Right kidney (tissue), 1 donor: ENCODE measurements around the gene GAREM2.

Experiments
- DNase-seq: peaks from one replicate; pipeline ENCODE4 v3.0.0-alpha.2; 2016

Gene GAREM2

DNA sequence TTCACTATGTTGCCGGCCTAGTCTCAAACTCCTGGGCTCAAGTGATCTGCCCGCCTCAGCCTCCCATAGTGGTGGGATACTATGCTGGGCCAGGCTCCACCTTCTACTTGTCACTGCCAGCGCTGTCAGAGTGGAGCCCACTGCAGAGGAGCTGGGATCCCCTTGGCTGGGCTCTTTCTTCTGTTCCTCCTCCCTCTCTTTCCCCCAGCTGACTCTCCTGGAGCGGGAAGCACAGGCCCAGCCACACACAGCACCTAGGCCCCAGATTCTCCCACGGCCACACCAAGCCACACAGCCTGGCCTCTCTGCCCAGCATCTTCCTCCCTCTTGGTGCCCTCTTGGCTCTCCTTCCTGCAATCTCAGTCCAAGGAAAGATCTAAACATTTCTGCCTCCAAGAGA is 3.7 kb upstream of the GAREM2 start:
- no peak for DNase-seq

GRCh38 chr2:26169681-26170414 is 3.0 kb upstream of the GAREM2 start:
- no peak for DNase-seq

DNA sequence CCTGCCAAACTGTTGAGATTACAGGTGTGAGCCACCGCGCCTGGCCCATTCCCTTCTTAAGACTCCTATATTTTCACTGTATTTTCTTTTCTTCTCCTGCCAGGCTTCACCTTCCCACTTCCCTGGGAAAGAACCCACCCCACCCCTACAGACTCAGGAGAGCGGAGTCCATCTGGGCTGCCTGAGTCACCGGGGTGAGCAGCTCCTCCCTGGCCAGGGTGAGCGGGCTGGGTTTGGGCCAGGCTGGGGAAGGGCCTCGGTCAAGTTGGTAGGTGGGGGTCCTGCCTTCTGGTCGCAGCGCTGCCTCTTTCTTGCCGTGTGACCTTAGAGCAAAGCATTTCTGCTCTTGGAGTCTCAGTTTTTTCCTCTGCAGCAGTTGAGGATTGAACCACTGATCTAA is 2.1 kb upstream of the GAREM2 start:
- DNase-seq = no peak

GRCh38 chr2:26172189-26172870 is 558 bp upstream of the GAREM2 start:
- peak; percentile 56 for DNase-seq

DNA sequence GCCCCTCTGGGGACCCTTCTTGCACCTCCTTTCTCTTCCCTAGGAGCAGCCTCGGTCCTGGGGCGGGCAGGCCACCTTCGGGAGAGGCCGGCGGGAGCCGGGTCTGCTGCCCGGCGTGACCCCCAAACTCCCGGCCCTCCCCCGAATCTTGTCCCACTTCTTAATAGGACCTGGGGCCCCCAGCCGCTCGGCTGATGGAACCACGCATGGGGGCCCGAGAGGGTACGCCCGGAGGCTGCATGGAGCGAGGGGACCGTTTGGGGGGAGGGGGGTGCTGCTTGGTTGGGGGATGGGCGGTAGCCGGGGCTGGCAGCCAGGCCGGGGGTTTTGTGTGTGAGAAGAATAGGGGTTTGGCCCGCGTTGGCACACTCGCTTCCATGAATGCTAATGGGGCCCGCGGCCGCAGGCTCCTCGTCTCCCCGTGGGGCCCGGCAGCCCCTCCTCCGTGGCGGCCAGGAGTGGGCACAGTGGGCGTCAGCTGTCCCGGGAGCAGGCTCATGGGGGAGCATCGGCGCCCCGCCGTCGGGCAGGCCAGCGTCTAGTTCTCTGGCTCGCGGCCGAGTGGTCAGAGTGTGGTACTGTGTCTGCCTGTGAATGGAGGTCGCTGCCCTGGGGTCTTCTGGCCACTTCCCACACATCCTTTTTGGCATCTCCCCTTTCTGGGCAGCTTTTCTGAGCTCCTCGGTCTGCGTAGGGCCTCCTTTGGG is 1.0 kb downstream of the GAREM2 start:
- DNase-seq = no peak

DNA sequence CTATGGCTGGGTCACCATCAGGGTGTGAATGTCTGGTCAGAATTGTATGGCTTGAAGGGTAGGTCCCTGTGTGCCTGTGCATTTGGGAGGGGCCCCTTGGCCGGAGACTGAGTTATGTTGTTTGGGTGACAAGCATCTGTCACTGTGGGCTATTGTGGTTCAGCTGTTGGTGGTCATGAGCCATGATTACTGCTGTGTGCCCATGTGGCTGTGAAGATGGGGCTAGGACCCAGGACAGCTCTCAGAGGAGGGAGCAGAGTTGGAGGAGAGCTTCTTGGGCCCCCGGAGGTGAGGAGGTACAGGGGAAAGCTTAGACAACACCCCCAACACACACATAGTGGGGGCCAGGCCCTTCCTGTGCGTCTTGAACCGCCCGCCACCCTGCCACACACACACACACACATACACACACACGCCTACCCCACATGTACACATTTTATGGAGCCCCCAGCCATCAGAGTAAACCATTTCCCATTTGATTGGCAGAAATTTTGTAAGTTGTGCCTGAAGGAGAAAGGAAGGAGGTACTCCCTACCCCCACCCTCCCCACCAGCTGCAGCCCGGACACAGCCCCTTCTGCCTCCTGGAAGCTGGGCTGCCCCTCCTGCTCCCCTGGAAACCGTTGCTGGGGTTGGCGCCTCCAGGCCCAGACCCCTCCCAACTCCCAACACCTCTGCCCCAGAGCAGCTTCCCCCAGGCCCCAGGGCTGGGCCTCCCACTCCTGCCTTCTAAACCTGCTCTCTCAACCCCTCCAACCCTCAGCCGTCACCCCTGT is 2.0 kb downstream of the GAREM2 start:
- DNase-seq = no peak

DNA sequence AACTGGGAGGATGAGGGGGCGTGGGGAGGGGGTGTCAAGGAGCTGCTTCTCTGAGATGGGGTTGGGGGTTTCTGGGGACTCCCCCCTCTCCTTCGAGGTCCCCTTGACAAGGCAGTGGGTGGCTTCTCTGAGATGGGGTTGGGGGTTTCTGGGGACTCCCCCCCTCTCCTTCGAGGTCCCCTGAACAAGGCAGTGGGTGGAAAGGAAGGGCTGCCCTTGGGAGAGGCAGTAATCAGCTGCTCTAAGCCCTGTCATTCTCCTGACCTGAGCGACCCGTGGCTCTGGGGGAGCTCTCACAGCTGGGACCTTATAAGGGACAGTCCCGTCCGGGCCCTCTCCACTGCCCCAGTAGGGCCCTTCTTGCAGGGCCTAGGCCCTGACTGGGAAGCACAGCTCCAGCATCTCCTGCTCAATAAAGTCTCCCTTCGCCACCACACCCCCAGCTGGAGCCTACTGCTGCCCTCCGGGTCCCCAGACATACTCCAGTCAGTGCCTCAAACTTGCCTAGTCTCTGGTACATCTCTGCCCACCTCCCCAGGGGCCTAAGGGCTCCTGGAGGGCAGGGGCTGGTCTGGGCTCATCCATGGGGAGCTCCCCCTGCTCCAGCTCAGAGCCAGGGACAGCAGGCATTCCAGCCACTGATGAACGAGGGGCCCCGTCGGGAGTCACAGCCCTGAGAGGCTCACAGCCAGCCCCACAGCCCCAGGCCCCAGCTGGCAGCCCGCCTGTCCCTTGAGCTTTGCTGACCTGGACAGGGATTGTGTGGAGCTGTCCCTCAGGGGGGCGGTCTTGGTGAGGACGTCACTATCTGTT is 2.8 kb downstream of the GAREM2 start:
- no peak for DNase-seq

DNA sequence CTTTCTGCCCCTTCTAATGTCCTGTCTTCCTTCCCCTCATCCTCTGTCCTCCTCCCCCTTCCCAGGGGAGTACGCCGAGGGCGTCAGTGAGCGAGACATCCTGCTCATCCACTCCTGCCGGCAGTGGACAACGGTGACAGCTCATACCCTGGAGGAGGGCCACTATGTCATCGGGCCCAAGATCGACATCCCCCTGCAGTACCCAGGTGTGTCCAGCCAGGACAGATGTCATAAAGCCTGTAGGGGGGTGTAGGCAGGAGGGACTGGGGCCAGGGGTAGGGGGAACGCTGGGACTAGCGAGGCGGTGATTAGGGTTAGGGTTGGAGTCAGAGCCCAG is 3.4 kb downstream of the GAREM2 start:
- no peak for DNase-seq

DNA sequence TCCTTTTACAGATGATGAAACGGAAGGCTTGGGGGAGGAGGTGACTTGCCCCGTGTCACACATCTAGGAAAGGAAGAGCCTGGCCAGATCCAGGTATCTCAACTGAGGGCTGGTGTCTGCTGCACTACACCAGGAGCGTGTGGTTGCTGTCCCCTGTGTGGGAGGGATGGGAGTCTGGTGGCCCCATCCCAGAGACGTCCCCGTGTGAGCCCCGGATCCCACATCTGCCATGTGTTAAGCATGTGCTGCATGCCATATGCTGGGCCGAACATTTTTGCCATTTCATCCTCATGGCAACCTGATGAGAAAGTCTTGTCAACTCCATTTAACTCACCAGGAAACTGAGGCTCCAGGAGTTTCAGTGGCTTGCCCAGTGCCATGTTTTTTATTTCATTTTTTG is 4.2 kb downstream of the GAREM2 start:
- no peak for DNase-seq

DNA sequence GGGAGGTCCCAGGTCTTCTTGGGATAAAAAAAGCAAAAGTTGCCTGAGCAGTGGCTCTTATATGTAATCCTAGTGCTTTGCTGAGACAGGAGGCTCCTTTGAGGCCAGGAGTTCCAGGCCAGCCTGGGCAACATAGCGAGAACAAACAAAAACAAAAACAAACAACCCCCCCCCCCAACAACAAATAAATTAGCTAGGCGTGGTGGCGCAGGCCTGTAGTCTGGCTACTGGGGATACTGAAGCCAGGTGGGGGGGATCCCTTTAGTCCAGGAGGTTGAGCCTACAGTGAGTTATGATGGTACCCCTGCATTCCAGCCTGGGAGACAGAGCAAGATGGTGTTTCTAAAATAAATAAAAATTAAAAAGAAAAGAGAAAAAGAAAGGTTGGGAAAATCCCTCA is 5.4 kb downstream of the GAREM2 start:
- no peak for DNase-seq

DNA sequence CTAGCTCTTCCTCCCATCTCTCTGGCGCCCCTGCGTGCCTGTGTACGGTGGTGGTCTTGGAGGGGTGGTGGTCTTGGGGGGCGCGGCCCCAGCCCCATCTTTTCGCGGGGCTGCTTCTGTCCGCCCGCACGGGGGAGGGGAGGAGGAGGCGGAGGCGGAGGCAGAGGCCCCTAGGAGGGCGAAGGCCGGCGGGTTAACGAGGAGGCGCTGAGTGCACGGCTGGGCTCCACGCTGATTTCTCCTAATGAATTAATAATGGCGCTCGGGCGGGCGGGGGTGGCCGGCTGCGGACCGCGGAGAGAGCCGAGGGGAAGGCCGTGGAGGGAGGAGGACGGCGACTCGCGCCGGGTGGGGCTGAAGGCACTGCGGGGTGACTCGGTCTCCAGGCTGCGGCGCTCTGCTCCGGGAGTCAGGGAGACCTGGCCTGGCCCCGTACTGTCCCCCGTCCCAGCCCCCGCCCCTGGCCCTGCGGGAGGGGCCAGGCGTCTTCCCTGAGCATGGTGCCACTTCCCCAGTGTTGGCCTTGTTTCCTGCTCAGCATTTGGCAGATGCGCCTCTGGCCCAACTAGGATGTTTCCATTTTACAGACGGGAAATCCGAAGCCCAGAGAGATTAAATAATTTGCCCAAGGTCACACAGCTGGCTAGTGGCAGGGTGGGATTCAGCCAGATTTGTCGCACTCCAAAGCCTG is 6.0 kb downstream of the GAREM2 start:
- peak; percentile 63 for DNase-seq

GRCh38 chr2:26179446-26179913 is 6.6 kb downstream of the GAREM2 start:
- no peak for DNase-seq

DNA sequence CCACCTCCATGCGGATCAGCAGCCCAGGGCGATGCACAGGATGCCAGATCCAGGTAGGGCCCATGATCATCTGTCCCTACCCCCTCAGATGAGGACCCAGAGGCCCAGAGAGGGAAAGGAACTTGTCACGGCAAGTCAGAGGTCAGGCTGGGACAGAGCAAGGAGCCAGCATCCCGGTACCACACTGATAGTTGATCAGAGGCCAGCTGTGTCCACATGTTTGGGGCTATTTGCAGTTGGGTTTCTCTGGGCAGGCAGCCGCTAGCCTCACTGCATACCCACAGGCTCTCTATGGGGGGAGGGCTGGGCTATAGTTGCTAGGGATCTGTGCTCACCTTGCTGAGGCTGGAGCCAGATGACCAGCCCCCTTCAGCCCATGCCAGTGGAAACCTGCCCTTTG is 9.6 kb downstream of the GAREM2 start:
- no peak for DNase-seq

DNA sequence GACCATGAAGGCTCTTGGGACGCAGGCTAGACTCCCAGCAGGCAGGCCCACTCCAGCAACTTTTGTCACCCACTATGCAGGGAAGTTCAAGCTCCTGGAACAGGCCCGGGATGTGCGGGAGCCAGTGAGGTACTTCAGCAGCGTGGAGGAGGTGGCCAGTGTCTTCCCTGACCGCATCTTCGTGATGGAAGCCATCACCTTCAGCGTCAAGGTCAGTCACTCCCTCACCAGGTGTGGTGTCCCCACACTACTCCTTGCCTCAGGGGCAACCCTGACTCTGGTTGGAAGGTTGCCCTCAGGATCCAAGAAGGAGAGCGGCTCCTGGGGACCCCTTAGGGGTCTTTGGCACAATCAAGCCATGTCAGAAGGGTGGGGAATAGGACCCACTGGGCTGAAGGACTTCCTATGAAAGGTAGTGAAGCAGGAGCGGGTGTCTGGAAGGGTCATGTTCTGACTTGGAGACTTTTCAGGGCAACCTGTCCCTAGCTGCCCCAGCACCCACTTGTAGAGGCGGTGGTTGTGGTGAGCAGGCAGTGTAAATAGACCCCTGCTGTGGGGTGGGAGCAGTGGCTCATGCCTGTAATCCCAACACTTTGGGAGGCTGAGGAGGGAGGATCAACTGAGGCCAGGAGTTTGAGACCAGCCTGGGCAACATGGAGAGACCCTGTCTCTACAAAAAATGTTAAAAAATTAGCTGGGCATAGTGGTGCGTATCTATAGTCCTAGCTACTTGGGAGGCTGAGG is 10.2 kb downstream of the GAREM2 start:
- no peak for DNase-seq

DNA sequence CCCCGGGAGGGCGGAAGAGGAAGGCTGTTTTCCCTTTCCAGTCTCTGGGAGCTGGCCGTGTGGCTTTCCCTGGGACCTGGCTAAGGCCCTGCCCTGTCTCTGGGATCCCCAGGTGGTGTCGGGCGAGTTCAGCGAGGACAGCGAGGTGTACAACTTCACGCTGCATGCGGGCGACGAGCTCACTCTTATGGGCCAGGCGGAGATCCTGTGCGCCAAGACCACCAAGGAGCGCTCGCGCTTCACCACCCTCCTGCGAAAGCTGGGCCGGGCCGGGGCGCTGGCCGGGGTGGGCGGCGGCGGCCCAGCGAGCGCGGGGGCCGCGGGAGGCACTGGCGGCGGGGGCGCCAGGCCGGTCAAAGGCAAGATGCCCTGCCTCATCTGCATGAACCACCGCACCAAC is 11.2 kb downstream of the GAREM2 start:
- no peak for DNase-seq

- DNase-seq = peak; percentile 90
Measured at GRCh38 chr2:26184555-26185303, 11.8 kb downstream of the GAREM2 start.

GRCh38 chr2:26185304-26185928 is 12.5 kb downstream of the GAREM2 start:
- DNase-seq = no peak

DNA sequence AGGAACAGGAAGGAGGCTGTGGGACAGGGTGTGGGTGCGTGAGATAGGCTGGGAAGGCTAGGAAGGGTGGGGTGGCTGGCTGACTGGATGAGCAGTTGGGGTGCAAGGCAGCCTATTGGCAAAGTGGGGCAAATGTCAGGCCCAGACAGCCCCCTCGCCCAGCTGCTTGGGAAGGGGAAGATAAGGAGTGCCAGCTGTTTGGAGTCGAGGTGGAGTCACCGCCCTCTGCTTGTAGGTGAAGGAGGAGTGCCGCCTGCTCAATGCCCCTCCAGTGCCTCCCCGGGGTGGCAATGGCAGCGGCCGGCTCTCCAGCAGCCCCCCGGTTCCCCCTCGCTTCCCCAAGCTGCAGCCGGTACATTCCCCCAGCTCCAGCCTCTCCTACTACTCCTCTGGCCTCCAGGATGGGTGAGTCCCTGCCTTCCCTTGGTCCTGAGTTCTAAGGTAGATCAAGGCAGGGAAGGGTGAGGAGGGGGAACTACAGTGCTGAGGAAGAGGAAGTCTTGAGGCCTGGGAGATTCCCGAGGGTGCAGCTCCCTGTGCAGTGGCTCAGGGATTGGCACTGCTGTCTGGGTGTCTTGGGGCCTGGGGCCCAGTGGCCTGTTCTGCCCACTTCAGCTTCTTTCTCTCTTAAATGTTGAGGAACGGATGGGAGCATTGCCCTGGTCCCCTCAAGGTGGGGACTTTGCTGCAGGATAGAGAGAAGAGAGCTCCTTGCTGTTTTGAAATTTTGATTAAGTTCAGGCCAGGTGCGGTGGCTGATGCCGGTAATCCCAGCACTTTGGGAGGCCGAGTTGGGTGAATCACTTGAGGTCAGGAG is 13.3 kb downstream of the GAREM2 start:
- DNase-seq = no peak
